IMR-90 (cell line): ENCODE data around the gene FUBP3. TPM values are rescaled to one million over a fixed set of nuclear protein-coding genes. Genes with fewer than 3 reads are reported as not detected.

Experiments
- ATAC-seq: fragments of 200-7000 bp; cut with Tn5 transposase; 2 replicates; pipeline ENCODE4 v1.9.1; 2020; ENCODE audit warnings: low read depth, mild to moderate bottlenecking, moderate library complexity
- BruUV-seq: library from RNA; stranded (reverse); fragments of 400-500 nt; replicated peaks from 2 replicates; lab custom pipeline; 2021; lab: Mats Ljungman, UMichigan
- CTCF ChIA-PET: fragments of 300-600 bp; formaldehyde crosslinking; extraction: SDS; loops from one replicate; lab custom pipeline; 2021; ENCODE audit warnings: antibody characterized with exemption; lab: Yijun Ruan, JAX
- POLR2A ChIA-PET: fragments of 300-600 bp; sonication (Branson Sonifier 250); formaldehyde crosslinking; loops from one replicate; lab custom pipeline; 2022; ENCODE audit warnings: antibody characterized with exemption; ENCODE audit not compliant: unreplicated experiment; lab: Charles Lee
- DNase-seq: peaks from one replicate; pipeline ENCODE4 v3.0.0; 2013
- H2AFZ ChIP-seq: replicated peaks from 2 replicates; pipeline ENCODE3; 2013; ENCODE audit warnings: low read length, mild to moderate bottlenecking; ENCODE audit not compliant: poor library complexity
- H2AK5ac ChIP-seq: 2 replicates; pipeline ENCODE4 v1.6.1; 2013; ENCODE audit warnings: low read depth, low read length, inconsistent platforms
- H2AK9ac ChIP-seq: replicated peaks from 2 replicates; pipeline ENCODE3; 2013; ENCODE audit warnings: mild to moderate bottlenecking, low read depth, low read length, moderate library complexity; ENCODE audit not compliant: poor library complexity
- H2BK120ac ChIP-seq: 2 replicates; pipeline ENCODE4 v1.6.1; 2013; ENCODE audit warnings: low read depth, low read length, inconsistent platforms
- H2BK15ac ChIP-seq: 3 replicates; pipeline ENCODE4 v1.6.1; 2013; ENCODE audit warnings: low read depth, low read length, inconsistent platforms
- H2BK20ac ChIP-seq: 2 replicates; pipeline ENCODE4 v1.6.1; 2013; ENCODE audit warnings: low read depth, mild to moderate bottlenecking, inconsistent platforms, low read length, moderate library complexity
- H2BK5ac ChIP-seq: 2 replicates; pipeline ENCODE4 v1.6.1; 2013; ENCODE audit warnings: mild to moderate bottlenecking, low read depth, low read length, inconsistent platforms; ENCODE audit not compliant: poor library complexity, severe bottlenecking
- H3K14ac ChIP-seq: replicated peaks from 2 replicates; pipeline ENCODE4 v1.6.1; 2013; ENCODE audit warnings: low read depth, low read length, inconsistent platforms
- H3K18ac ChIP-seq: 2 replicates; pipeline ENCODE4 v1.6.1; 2013; ENCODE audit warnings: low read depth, low read length, control low read depth
- H3K23ac ChIP-seq: 2 replicates; pipeline ENCODE4 v1.6.1; 2013; ENCODE audit warnings: low read depth, low read length, inconsistent platforms
- H3K27ac ChIP-seq: 2 replicates; pipeline ENCODE4 v1.5.1; 2013; ENCODE audit warnings: mild to moderate bottlenecking, control low read depth, low read length; ENCODE audit not compliant: insufficient read depth
- H3K27me3 ChIP-seq: 2 replicates; pipeline ENCODE4 v1.6.1; 2013; ENCODE audit warnings: low read length; ENCODE audit not compliant: control insufficient read depth, insufficient read depth
- H3K36me3 ChIP-seq: 2 replicates; pipeline ENCODE4 v1.6.1; 2013; ENCODE audit warnings: low read length, mixed read lengths; ENCODE audit not compliant: control insufficient read depth, insufficient read depth
- H3K4ac ChIP-seq: 2 replicates; pipeline ENCODE4 v1.6.1; 2013; ENCODE audit warnings: low read depth, low read length, inconsistent platforms
- H3K4me1 ChIP-seq: 2 replicates; pipeline ENCODE4 v1.6.1; 2013; ENCODE audit warnings: low read length, mixed read lengths; ENCODE audit not compliant: control insufficient read depth, insufficient read depth
- H3K4me2 ChIP-seq: 2 replicates; pipeline ENCODE4 v1.6.1; 2013; ENCODE audit warnings: low read depth, mild to moderate bottlenecking, control low read depth, low read length, moderate library complexity
- H3K4me3 ChIP-seq: 2 replicates; pipeline ENCODE4 v1.5.1; 2013; ENCODE audit warnings: low read depth, mild to moderate bottlenecking, control low read depth, low read length, moderate library complexity; ENCODE audit not compliant: insufficient read depth
- H3K56ac ChIP-seq: 2 replicates; pipeline ENCODE4 v1.6.1; 2013; ENCODE audit warnings: low read length, inconsistent platforms; ENCODE audit not compliant: insufficient read depth; ENCODE audit errors: extremely low read depth
- H3K79me1 ChIP-seq, 2 experiments: 2 replicates each; pipeline ENCODE4 v1.6.1; 2013; ENCODE audit warnings: low read length in 2 of 2, inconsistent platforms in 1 of 2, low read depth in 1 of 2
- H3K9ac ChIP-seq: 2 replicates; pipeline ENCODE4 v1.6.1; 2013; ENCODE audit warnings: low read depth, low read length, control low read depth
- H3K9me1 ChIP-seq: 2 replicates; pipeline ENCODE4 v1.6.1; 2013; ENCODE audit warnings: low read length, inconsistent platforms; ENCODE audit not compliant: insufficient read depth
- H3K9me3 ChIP-seq: 2 replicates; pipeline ENCODE4 v1.6.1; 2013; ENCODE audit warnings: low read length; ENCODE audit not compliant: control insufficient read depth, insufficient read depth
- H4K20me1 ChIP-seq: 2 replicates; pipeline ENCODE4 v1.6.1; 2013; ENCODE audit warnings: low read length, inconsistent platforms; ENCODE audit not compliant: insufficient read depth
- H4K5ac ChIP-seq: 2 replicates; pipeline ENCODE4 v1.6.1; 2013; ENCODE audit warnings: mild to moderate bottlenecking, low read depth, low read length, control low read depth
- H4K8ac ChIP-seq, 2 experiments: 2 replicates each; pipeline ENCODE4 v1.6.1; 2013; ENCODE audit warnings: low read depth in 2 of 2, low read length in 2 of 2, control low read depth in 1 of 2, inconsistent platforms in 1 of 2
- H4K91ac ChIP-seq: 2 replicates; pipeline ENCODE4 v1.6.1; 2013; ENCODE audit warnings: low read depth, low read length, inconsistent platforms; ENCODE audit not compliant: insufficient read depth
- BHLHE40 ChIP-seq: fragments of 150-350 bp; IDR thresholded peaks from 2 replicates; pipeline ENCODE4 v1.6.1; 2016; ENCODE audit warnings: mild to moderate bottlenecking, low read depth, low read length
- CEBPB ChIP-seq: IDR thresholded peaks from 2 replicates; pipeline ENCODE4 v1.6.1; 2012; ENCODE audit warnings: low read depth, low read length, improper control_type of control experiment
- CHD1 ChIP-seq: IDR thresholded peaks from 2 replicates; pipeline ENCODE4 v1.6.1; 2012; ENCODE audit warnings: low read depth, low read length, improper control_type of control experiment
- MXI1 ChIP-seq: IDR thresholded peaks from 2 replicates; pipeline ENCODE4 v1.6.1; 2012; ENCODE audit warnings: low read depth, mild to moderate bottlenecking, low read length, moderate library complexity, borderline replicate concordance
- RCOR1 ChIP-seq: IDR thresholded peaks from 2 replicates; pipeline ENCODE4 v1.6.1; 2012; ENCODE audit warnings: mild to moderate bottlenecking, low read length, improper control_type of control experiment; ENCODE audit not compliant: insufficient replicate concordance
- SMC3 ChIP-seq: fragments of 150-350 bp; IDR thresholded peaks from 2 replicates; pipeline ENCODE4 v1.6.1; 2016; ENCODE audit warnings: low read depth, mild to moderate bottlenecking, antibody characterized with exemption, low read length, moderate library complexity
- WGBS, 2 experiments: methylation state at CpG; one replicate each; pipeline versions ENCODE4 v1.1.5 to v1.1.7; 2013; ENCODE audit warnings: missing lambda C conversion rate in 2 of 2; ENCODE audit not compliant: insufficient read length in 1 of 2; ENCODE audit errors: extremely low coverage in 2 of 2; 5-methylcytosine and 5-hydroxymethylcytosine counted together
- dilution Hi-C: fragments of 300-500 bp; cut with HindIII; formaldehyde crosslinking; loops from one replicate; pipeline ENCODE4 v1.14.3; 2018; ENCODE audit warnings: low sequenced_read_pairs; ENCODE audit not compliant: unreplicated experiment
- in situ Hi-C: fragments of 300-500 bp; cut with MboI; formaldehyde crosslinking; loops from 3 replicates; pipeline ENCODE4 v1.14.3; 2019; ENCODE audit warnings: low sequenced_read_pairs, inconsistent platforms, mixed read lengths
- intact Hi-C: fragments of 100-400 bp; cut with micrococcal nuclease; formaldehyde crosslinking; loops from 2 replicates; pipeline ENCODE4 v1.10.0; 2022
- polyA plus RNA-seq, 3 experiments: library from polyadenylated mRNA; depleted of rRNA; stranded (reverse); fragments of >200 nt; gene quantifications; 2 replicates each; pipeline ENCODE4 v1.2.3, GENCODE V29; 2012; ENCODE audit warnings: low replicate concordance in 1 of 3
- total RNA-seq: library from RNA; depleted of rRNA; stranded (reverse); fragments of >200 nt; gene quantifications from 2 replicates; pipeline ENCODE4 v1.2.3, GENCODE V29; 2012
- TF ChIP-seq, protein P1 (sequence below): fragments of 150-350 bp; IDR thresholded peaks from 2 replicates; pipeline ENCODE4 v1.6.1; 2016; ENCODE audit warnings: low read depth, mild to moderate bottlenecking, low read length, moderate library complexity, borderline replicate concordance
- TF ChIP-seq, protein P2 (sequence below): conservative IDR thresholded peaks from 2 replicates; pipeline ENCODE4 v1.5.1; 2012; ENCODE audit warnings: mild to moderate bottlenecking, low read depth, low read length, improper control_type of control experiment
- TF ChIP-seq, protein P3 (sequence below): fragments of 150-350 bp; IDR thresholded peaks from 2 replicates; pipeline ENCODE4 v1.6.1; 2017; ENCODE audit warnings: mild to moderate bottlenecking, antibody characterized with exemption, low read length, low read depth

Gene FUBP3
- total and polyA plus RNA-seq, 2 of the 4 experiments (the other 2 are of a cell fraction): 32.3 to 50.1 TPM

DNA sequence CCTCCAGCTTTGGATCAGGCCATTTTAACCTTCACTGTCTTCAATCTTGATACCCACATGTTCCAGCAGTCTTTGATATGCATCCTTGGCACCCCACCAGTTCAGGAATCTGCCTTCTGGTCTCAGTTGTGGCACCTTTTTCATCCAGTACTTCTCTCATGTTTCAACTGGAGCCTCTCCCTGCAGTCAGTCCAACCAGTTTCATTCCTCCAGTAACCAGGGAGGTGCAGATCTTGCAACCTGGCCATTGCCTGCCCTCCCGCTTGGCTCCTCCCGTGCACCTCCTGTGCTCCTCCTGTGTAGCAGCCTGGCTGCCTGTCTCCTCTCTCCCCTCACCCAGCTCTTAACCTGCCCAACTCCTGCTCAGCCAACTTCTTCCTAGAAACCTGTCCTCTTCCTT, 20.2 kb downstream of the FUBP3 start:
- 0 out of 2 replicates have a peak, but pooled peaks cover under 1% of the 10 kb centered on the region for H4K20me1 ChIP-seq
- ATAC-seq (no peak), DNase-seq (no peak)
- dilution Hi-C loops (no loop called here), in situ Hi-C loops (no loop called here), intact Hi-C loops (no loop called here)
- WGBS, 2 experiments: no CpG with 5 or more reads among the region's 2 CpGs
- ChIA-PET CTCF (no interaction called here), POLR2A (no interaction called here)
- no peaks in the 10 kb centered on the region for H3K27me3 ChIP-seq
- no peak overlapping the region for H3K18ac ChIP-seq
- H3K4me3 ChIP-seq: no peak overlapping the region
- H2BK5ac ChIP-seq: no peak overlapping the region
- H2BK120ac ChIP-seq: no peak overlapping the region
- no peak overlapping the region for H3K4ac ChIP-seq
- no peak overlapping the region for H4K8ac ChIP-seq
- H2AK9ac ChIP-seq: no peak overlapping the region
- no peak overlapping the region for H4K91ac ChIP-seq
- H3K4me2 ChIP-seq: no peak overlapping the region
- no peak overlapping the region for H4K5ac ChIP-seq
- H3K9ac ChIP-seq: no peak overlapping the region
- no peak overlapping the region for H2BK20ac ChIP-seq
- H3K56ac ChIP-seq: no peak overlapping the region
- peaks cover 49 to 50% of the 10 kb centered on the region in 2 experiments for H3K79me1 ChIP-seq
- H3K4me1 ChIP-seq: no peaks in the 10 kb centered on the region
- H3K14ac ChIP-seq: no peak overlapping the region
- H2AK5ac ChIP-seq: no peak overlapping the region
- no peak overlapping the region for H2AFZ ChIP-seq
- H3K9me3 ChIP-seq: no peaks in the 10 kb centered on the region
- H3K36me3 ChIP-seq: peaks cover 38% of the 10 kb centered on the region
- H3K27ac ChIP-seq: no peak overlapping the region
- H3K9me1 ChIP-seq: peaks cover 3% of the 10 kb centered on the region; the same call in 1 of the 2 replicates
- H2BK15ac ChIP-seq: no peak overlapping the region
- BruUV-seq: no TSS peak
- H3K23ac ChIP-seq: no peak overlapping the region
- TF ChIP-seq SMC3: no peak
- TF ChIP-seq RCOR1: no peak
- TF ChIP-seq, protein P1, sequence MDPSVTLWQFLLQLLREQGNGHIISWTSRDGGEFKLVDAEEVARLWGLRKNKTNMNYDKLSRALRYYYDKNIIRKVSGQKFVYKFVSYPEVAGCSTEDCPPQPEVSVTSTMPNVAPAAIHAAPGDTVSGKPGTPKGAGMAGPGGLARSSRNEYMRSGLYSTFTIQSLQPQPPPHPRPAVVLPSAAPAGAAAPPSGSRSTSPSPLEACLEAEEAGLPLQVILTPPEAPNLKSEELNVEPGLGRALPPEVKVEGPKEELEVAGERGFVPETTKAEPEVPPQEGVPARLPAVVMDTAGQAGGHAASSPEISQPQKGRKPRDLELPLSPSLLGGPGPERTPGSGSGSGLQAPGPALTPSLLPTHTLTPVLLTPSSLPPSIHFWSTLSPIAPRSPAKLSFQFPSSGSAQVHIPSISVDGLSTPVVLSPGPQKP: no peak
- no peak for TF ChIP-seq CEBPB
- no peak for TF ChIP-seq MXI1
- TF ChIP-seq CHD1: no peak
- TF ChIP-seq, protein P2, sequence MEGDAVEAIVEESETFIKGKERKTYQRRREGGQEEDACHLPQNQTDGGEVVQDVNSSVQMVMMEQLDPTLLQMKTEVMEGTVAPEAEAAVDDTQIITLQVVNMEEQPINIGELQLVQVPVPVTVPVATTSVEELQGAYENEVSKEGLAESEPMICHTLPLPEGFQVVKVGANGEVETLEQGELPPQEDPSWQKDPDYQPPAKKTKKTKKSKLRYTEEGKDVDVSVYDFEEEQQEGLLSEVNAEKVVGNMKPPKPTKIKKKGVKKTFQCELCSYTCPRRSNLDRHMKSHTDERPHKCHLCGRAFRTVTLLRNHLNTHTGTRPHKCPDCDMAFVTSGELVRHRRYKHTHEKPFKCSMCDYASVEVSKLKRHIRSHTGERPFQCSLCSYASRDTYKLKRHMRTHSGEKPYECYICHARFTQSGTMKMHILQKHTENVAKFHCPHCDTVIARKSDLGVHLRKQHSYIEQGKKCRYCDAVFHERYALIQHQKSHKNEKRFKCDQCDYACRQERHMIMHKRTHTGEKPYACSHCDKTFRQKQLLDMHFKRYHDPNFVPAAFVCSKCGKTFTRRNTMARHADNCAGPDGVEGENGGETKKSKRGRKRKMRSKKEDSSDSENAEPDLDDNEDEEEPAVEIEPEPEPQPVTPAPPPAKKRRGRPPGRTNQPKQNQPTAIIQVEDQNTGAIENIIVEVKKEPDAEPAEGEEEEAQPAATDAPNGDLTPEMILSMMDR: no peak
- TF ChIP-seq, protein P3, sequence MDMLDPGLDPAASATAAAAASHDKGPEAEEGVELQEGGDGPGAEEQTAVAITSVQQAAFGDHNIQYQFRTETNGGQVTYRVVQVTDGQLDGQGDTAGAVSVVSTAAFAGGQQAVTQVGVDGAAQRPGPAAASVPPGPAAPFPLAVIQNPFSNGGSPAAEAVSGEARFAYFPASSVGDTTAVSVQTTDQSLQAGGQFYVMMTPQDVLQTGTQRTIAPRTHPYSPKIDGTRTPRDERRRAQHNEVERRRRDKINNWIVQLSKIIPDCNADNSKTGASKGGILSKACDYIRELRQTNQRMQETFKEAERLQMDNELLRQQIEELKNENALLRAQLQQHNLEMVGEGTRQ: no peak
- TF ChIP-seq BHLHE40: no peak
